C4-2B (cell line): ENCODE data around the gene GOT1.

Experiments
- CTCF ChIP-seq: fragments of 450-650 bp; conservative IDR thresholded peaks from 2 replicates; pipeline ENCODE4 v1.5.1; 2017; ENCODE audit warnings: mild to moderate bottlenecking
- ZFX ChIP-seq: fragments of 450-650 bp; IDR thresholded peaks from 2 replicates; pipeline ENCODE4 v1.6.1; 2017

GRCh38 chr10:99399664-99400063 is 30.8 kb downstream of the GOT1 start:
- TF ChIP-seq CTCF (no peak), ZFX (no peak)
